SIG-M5 treated with dmso at 0.1 percent for 504 hours (cell line): ENCODE results near the gene IARS1.

Experiments used
- DNase-seq: peaks from one replicate; lab custom pipeline; 2025; ENCODE audit not compliant: unreplicated experiment; lab: John Stamatoyannopoulos, UW

The IARS1 gene

GRCh38 chr9:92247296-92247695 is 46.2 kb downstream of the IARS1 start:
- no peak for DNase-seq

GRCh38 chr9:92245005-92245797 is 48.3 kb downstream of the IARS1 start:
- no peak for DNase-seq
